Right lobe of liver (tissue), 6 donors: Measurements from ENCODE around the gene CERS6. TPM values are rescaled to one million over a fixed set of nuclear protein-coding genes. Genes with fewer than 3 reads are reported as not detected.

ENCODE experiments used
- ATAC-seq, 4 donors: fragments of 200-7000 bp; cut with Tn5 transposase; one replicate each; pipeline ENCODE4 v1.9.1; 2020; ENCODE audit warnings: mild to moderate bottlenecking in 4 of 4, moderate library complexity in 4 of 4
- DNase-seq, 3 donors: peaks; one replicate each; pipeline ENCODE4 v3.0.0-alpha.2; 2020
- H3K27ac ChIP-seq, 3 donors: fragments of 200-600 bp; one replicate each; pipeline ENCODE4 v1.8.0; 2022
- H3K27me3 ChIP-seq, 2 donors: fragments of 200-600 bp; one replicate each; pipeline ENCODE4 v1.8.0; 2022
- H3K36me3 ChIP-seq, 4 donors: fragments of 200-600 bp; sonication (generic) in 1 of 4; one replicate each; pipeline versions ENCODE4 v1.5.1 to v1.8.0; 2017 to 2022; ENCODE audit warnings: control low read depth in 1 of 4
- H3K4me1 ChIP-seq, 4 donors: fragments of 200-600 bp; sonication (generic) in 1 of 4; one replicate each; pipeline versions ENCODE4 v1.5.1 to v1.8.0; 2017 to 2022; ENCODE audit warnings: control low read depth in 1 of 4
- H3K4me3 ChIP-seq, 3 donors: fragments of 200-600 bp; one replicate each; pipeline ENCODE4 v1.8.0; 2022
- H3K9me3 ChIP-seq, 4 donors: fragments of 200-600 bp; sonication (generic) in 1 of 4; one replicate each; pipeline versions ENCODE4 v1.5.1 to v1.8.0; 2017 to 2022; ENCODE audit warnings: control low read depth in 1 of 4
- CTCF ChIP-seq, 4 donors: fragments of 200-600 bp in 3 of 4; fragments of 450-650 bp in 1 of 4; IDR thresholded peaks; one replicate each; pipeline versions ENCODE4 v1.5.1 to v1.8.0; 2016 to 2022; ENCODE audit warnings: antibody characterized with exemption in 4 of 4, mild to moderate bottlenecking in 2 of 4
- POLR2A ChIP-seq: fragments of 450-650 bp; IDR thresholded peaks from one replicate; pipeline ENCODE4 v1.6.1; 2017; ENCODE audit warnings: antibody characterized with exemption, mild to moderate bottlenecking
- WGBS: methylation state at CpG from one replicate; pipeline ENCODE4 v1.1.6; 2018; ENCODE audit warnings: low coverage, low lambda C conversion rate; ENCODE audit not compliant: insufficient coverage; ENCODE audit errors: missing lambda C conversion rate; 5-methylcytosine and 5-hydroxymethylcytosine counted together
- intact Hi-C, 2 donors: fragments of 100-400 bp; cut with DNase I; formaldehyde crosslinking; loops; one replicate each; pipeline versions ENCODE4 v1.11.2 to v1.14.1; 2022
- total RNA-seq, 6 experiments: library from RNA; depleted of rRNA in 2 of 6; stranded (reverse); fragments of >200 nt in 2 of 6; fragmentation: NEBNext Ultra II Directional in 3 of 6; extraction: Animal tissue kit (Norgen Biotek cat#: 25700) in 3 of 6; gene quantifications; one replicate each; pipeline versions ENCODE4 v1.1.0 to v1.2.4, GENCODE V29; 2016 to 2023
- donor health status: DM: no; HTN: yes; CAD: no.
- donor health status: DM: no; HTN: no; CAD: no.
- donor health status: DM: no; HTN: no; CAD: no.
- donor health status: DM: no; HTN: yes; CAD: no.
- donor health status: DM: no; HTN: yes; CAD: no.

Gene CERS6
- total RNA-seq, 6 experiments from 2014 or later = 10.4 to 30.1 (median 15.6) TPM

GRCh38 chr2:168454737-168455644, 1.1 kb upstream of the CERS6 start:
- Histone ChIP-seq H3K9me3 (no peaks in the 10 kb centered on the region), H3K27me3 (no peaks in the 10 kb centered on the region), H3K27ac (peak overlapping the region in 1 of 3 donors; percentile 91), H3K36me3 (no peaks in the 10 kb centered on the region), H3K4me3 (peak overlapping the region in 2 of 3 donors; percentile 68 to 94), H3K4me1 (peaks cover 0 to 9% (median 4%) of the 10 kb centered on the region in 4 donors)
- 70% methylated on average over 6 of the region's 6 CpGs for WGBS
- TF ChIP-seq POLR2A (no peak), CTCF (IDR thresholded peaks at IDR 0.05) (no peak)
- intact Hi-C loops = no loop called here
- DNase-seq = no peak
- no peak for ATAC-seq

GRCh38 chr2:168456521-168457189, 583 bp downstream of the CERS6 start:
- Histone ChIP-seq H3K27ac (peak overlapping the region; percentile 78 to 98 (median 95)), H3K36me3 (no peaks in the 10 kb centered on the region), H3K9me3 (no peaks in the 10 kb centered on the region), H3K27me3 (no peaks in the 10 kb centered on the region), H3K4me1 (peaks cover 0 to 9% (median 4%) of the 10 kb centered on the region in 4 donors), H3K4me3 (peak overlapping the region; percentile 68 to 98 (median 94))
- intact Hi-C loops = no loop called here
- peak; percentile 60 to 66 (median 64) for ATAC-seq
- 0% methylated on average over 18 of the region's 61 CpGs for WGBS
- TF ChIP-seq CTCF (IDR thresholded peaks at IDR 0.05) (no peak), POLR2A (no peak)
- DNase-seq = peak; percentile 60 to 69 (median 61)

- H3K9me3 ChIP-seq = no peaks in the 10 kb centered on the region
- TF ChIP-seq CTCF (IDR thresholded peaks at IDR 0.05) (no peak), POLR2A (no peak)
- intact Hi-C loops = no loop called here
- ATAC-seq (no peak), DNase-seq (no peak)
- peaks cover 0 to 9% (median 4%) of the 10 kb centered on the region in 4 donors for H3K4me1 ChIP-seq
- WGBS = 13% methylated on average over 17 of the region's 17 CpGs
- peak overlapping the region; percentile 78 to 98 (median 95) for H3K27ac ChIP-seq
- peak overlapping the region; percentile 68 to 98 (median 94) for H3K4me3 ChIP-seq
- no peaks in the 10 kb centered on the region for H3K27me3 ChIP-seq
- H3K36me3 ChIP-seq = no peaks in the 10 kb centered on the region
Measured at GRCh38 chr2:168457190-168457895, 1.3 kb downstream of the CERS6 start.

GRCh38 chr2:168458139-168458538, 2.1 kb downstream of the CERS6 start:
- ATAC-seq (no peak), DNase-seq (no peak)
- Histone ChIP-seq H3K27me3 (no peaks in the 10 kb centered on the region), H3K4me3 (peak overlapping the region in 2 of 3 donors; percentile 68 to 94), H3K27ac (no peak overlapping the region), H3K36me3 (no peaks in the 10 kb centered on the region), H3K9me3 (no peaks in the 10 kb centered on the region), H3K4me1 (peaks cover 0 to 9% (median 4%) of the 10 kb centered on the region in 4 donors)
- 16% methylated on average over 1 of the region's 1 CpG for WGBS
- intact Hi-C loops = no loop called here
- TF ChIP-seq CTCF (IDR thresholded peaks at IDR 0.05) (no peak), POLR2A (no peak)
